GM23338 (cell line): ENCODE measurements around the gene AHDC1. TPM values are rescaled to one million over a fixed set of nuclear protein-coding genes. Genes with fewer than 3 reads are reported as not detected.

ENCODE experiments used
- ATAC-seq: fragments of 200-7000 bp; cut with Tn5 transposase; 3 replicates; pipeline ENCODE4 v1.9.1; 2020
- DNase-seq: peaks from one replicate; pipeline ENCODE4 v3.0.0-alpha.2; 2015; ENCODE audit warnings: low spot score
- H2AFZ ChIP-seq: fragments of 200-600 bp; sonication (generic); 2 replicates; pipeline ENCODE4 v1.8.0; 2016; ENCODE audit warnings: antibody characterized with exemption, mild to moderate bottlenecking, moderate library complexity
- H3F3A ChIP-seq: fragments of 200-600 bp; sonication (generic); replicated peaks from 2 replicates; pipeline ENCODE4 v1.8.0; 2017; ENCODE audit warnings: antibody characterized with exemption, mixed run types, low read depth
- H3K27ac ChIP-seq: fragments of 200-600 bp; sonication (generic); 2 replicates; pipeline ENCODE4 v1.6.1; 2016; ENCODE audit warnings: low read depth
- H3K27me3 ChIP-seq: fragments of 200-600 bp; sonication (generic); 2 replicates; pipeline ENCODE4 v1.8.0; 2016; ENCODE audit warnings: mild to moderate bottlenecking, mixed run types, moderate library complexity; ENCODE audit not compliant: insufficient read depth
- H3K36me3 ChIP-seq: fragments of 200-600 bp; sonication (generic); 2 replicates; pipeline ENCODE4 v1.8.0; 2016; ENCODE audit warnings: mild to moderate bottlenecking; ENCODE audit not compliant: insufficient read depth
- H3K4me1 ChIP-seq: fragments of 200-600 bp; sonication (generic); 2 replicates; pipeline ENCODE4 v1.8.0; 2016; ENCODE audit warnings: mild to moderate bottlenecking, moderate library complexity; ENCODE audit not compliant: insufficient read depth
- H3K4me2 ChIP-seq: fragments of 200-600 bp; sonication (generic); 2 replicates; pipeline ENCODE4 v1.7.1; 2017; ENCODE audit warnings: mixed run types
- H3K4me3 ChIP-seq: fragments of 200-600 bp; sonication (generic); 2 replicates; pipeline ENCODE4 v1.6.1; 2016; ENCODE audit warnings: mixed run types
- H3K79me2 ChIP-seq: fragments of 200-600 bp; sonication (generic); replicated peaks from 2 replicates; pipeline ENCODE4 v1.8.0; 2017; ENCODE audit warnings: mild to moderate bottlenecking; ENCODE audit not compliant: insufficient read depth
- H3K9me2 ChIP-seq: fragments of 200-600 bp; sonication (generic); 2 replicates; pipeline ENCODE4 v1.8.0; 2017; ENCODE audit not compliant: insufficient read depth
- H4K20me1 ChIP-seq: fragments of 200-600 bp; sonication (generic); replicated peaks from 2 replicates; pipeline ENCODE4 v1.8.0; 2017; ENCODE audit warnings: mild to moderate bottlenecking; ENCODE audit not compliant: insufficient read depth
- H3K27ac Mint-ChIP-seq: 2 replicates; pipeline ENCODE4 v1.8.0; 2020; ENCODE audit warnings: inconsistent platforms, mild to moderate bottlenecking, moderate library complexity, mixed read lengths
- H3K27me3 Mint-ChIP-seq: 3 replicates; pipeline ENCODE4 v1.8.0; 2022; ENCODE audit warnings: low read depth, mild to moderate bottlenecking, moderate library complexity, mixed read lengths, inconsistent platforms; ENCODE audit not compliant: insufficient read depth, poor library complexity
- H3K36me3 Mint-ChIP-seq: 3 replicates; pipeline ENCODE4 v1.8.0; 2021; ENCODE audit warnings: low read depth, mild to moderate bottlenecking, inconsistent platforms, moderate library complexity, mixed read lengths
- H3K4me1 Mint-ChIP-seq: 3 replicates; pipeline ENCODE4 v1.8.0; 2020; ENCODE audit warnings: mild to moderate bottlenecking, inconsistent platforms, mixed read lengths
- H3K4me3 Mint-ChIP-seq: 3 replicates; pipeline ENCODE4 v1.8.0; 2021; ENCODE audit warnings: moderate library complexity, mild to moderate bottlenecking, inconsistent platforms, mixed read lengths
- H3K9me3 Mint-ChIP-seq: 3 replicates; pipeline ENCODE4 v1.8.0; 2020; ENCODE audit warnings: moderate library complexity, mild to moderate bottlenecking, inconsistent platforms, mixed read lengths
- CREB1 ChIP-seq: fragments of 250-450 bp; sonication (Bioruptor Pico); IDR thresholded peaks from 2 replicates; pipeline ENCODE4 v1.5.0; 2020; ENCODE audit warnings: low read depth, mild to moderate bottlenecking, moderate library complexity
- EZH2 ChIP-seq: fragments of 200-600 bp; sonication (generic); IDR thresholded peaks from one replicate; pipeline ENCODE4 v1.8.0; 2017; ENCODE audit warnings: antibody characterized with exemption, mild to moderate bottlenecking, low read depth; ENCODE audit not compliant: unreplicated experiment
- ZNF114 ChIP-seq: fragments of 250-450 bp; sonication (Bioruptor Pico); IDR thresholded peaks from 2 replicates; pipeline ENCODE4 v1.5.0; 2020; ENCODE audit warnings: mild to moderate bottlenecking, moderate library complexity
- polyA plus RNA-seq: library from polyadenylated mRNA; unstranded; fragments of >200 nt; fragmentation: Nextera tagmentation; extraction: Ambion mirVana; gene quantifications from 2 replicates; pipeline ENCODE4 v1.2.1, GENCODE V29; 2016
- total RNA-seq: library from RNA; depleted of rRNA; stranded (reverse); fragments of >200 nt; shearing (Covaris generic); gene quantifications from 2 replicates; pipeline ENCODE4 v1.2.3, GENCODE V29; 2014
- TF ChIP-seq, protein P1 (sequence below), 2 experiments: fragments of 200-600 bp in 1 of 2; sonication (generic) in 1 of 2; conservative IDR thresholded peaks; 2 replicates each; pipeline versions ENCODE4 v1.5.1 to v1.6.1; 2016 to 2017; ENCODE audit warnings: antibody characterized with exemption in 2 of 2, low read depth in 2 of 2, mild to moderate bottlenecking in 2 of 2, moderate library complexity in 1 of 2

AHDC1 gene
- total and polyA plus RNA-seq, 2 experiments from 2014 or later: 8.3 to 22.2 TPM

DNA sequence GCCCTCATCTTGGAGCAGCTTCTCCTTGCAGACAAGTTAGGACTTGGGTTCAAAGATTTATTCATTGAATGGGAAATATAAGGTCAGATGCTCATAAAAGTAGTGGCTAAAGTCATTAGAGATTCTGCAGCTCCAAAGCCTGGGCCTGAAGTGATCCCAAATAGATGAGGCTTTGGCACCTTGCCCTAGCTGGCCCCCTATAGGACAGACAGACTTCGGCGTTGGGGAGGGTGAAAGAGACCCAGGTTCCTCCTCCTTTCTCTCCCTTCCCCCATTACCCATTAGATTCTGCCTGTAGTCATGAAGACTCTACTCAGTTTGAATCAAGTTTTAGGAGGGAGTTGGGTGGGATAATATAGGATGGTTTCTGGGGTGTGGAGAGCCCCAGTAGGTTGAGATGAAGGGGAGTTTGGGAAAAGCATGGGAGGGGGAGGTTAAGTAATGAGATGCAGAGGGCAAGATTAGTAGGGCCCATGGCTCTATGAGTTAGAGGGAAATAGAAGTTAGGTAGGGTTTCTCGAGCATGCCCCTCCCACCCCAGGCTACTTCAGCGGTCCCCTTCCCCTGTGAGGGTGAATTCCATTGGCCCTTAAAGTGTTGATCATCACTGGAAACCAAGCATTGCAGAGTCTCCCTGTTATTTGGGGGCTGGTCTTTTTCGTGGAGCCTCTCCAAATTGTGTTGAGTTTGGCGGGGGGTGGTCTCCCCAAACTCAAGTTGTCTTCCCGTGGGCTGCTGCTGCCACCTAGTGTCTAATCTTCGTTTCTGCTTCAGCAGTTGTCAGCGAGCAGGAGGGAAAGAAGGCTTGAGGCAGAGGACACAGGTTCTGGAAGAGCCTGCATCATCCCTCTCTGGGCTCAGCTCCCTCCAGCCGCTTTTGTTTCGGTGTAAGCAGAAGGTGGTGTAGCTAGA lies 2.1 kb upstream of the AHDC1 start:
- Mint-ChIP-seq H3K4me1 (peaks cover 42% of the 10 kb centered on the region), H3K9me3 (no peaks in the 10 kb centered on the region), H3K4me3 (peak overlapping the region; percentile 89), H3K27ac (peak overlapping the region; percentile 84; the same call in 1 of the 2 replicates), H3K36me3 (no peaks in the 10 kb centered on the region; the same call in 2 of the 3 replicates), H3K27me3 (peaks cover 29% of the 10 kb centered on the region)
- Histone ChIP-seq H3K27me3 (peaks cover 8% of the 10 kb centered on the region; the same call in 1 of the 2 replicates), H4K20me1 (peaks cover 12% of the 10 kb centered on the region), H3K4me3 (peak overlapping the region; percentile 44), H3K4me2 (peak overlapping the region; percentile 94), H3K4me1 (peaks cover 44% of the 10 kb centered on the region), H2AFZ (no peak overlapping the region; the same call in 1 of the 2 replicates), H3F3A (peaks cover 8% of the 10 kb centered on the region; the same call in 1 of the 2 replicates), H3K36me3 (no peaks in the 10 kb centered on the region), H3K9me2 (no peaks in the 10 kb centered on the region), H3K79me2 (peaks cover 15% of the 10 kb centered on the region), H3K27ac (no peak overlapping the region)
- TF ChIP-seq CREB1 (CRISPR knock-in tag): no peak
- TF ChIP-seq, protein P1, sequence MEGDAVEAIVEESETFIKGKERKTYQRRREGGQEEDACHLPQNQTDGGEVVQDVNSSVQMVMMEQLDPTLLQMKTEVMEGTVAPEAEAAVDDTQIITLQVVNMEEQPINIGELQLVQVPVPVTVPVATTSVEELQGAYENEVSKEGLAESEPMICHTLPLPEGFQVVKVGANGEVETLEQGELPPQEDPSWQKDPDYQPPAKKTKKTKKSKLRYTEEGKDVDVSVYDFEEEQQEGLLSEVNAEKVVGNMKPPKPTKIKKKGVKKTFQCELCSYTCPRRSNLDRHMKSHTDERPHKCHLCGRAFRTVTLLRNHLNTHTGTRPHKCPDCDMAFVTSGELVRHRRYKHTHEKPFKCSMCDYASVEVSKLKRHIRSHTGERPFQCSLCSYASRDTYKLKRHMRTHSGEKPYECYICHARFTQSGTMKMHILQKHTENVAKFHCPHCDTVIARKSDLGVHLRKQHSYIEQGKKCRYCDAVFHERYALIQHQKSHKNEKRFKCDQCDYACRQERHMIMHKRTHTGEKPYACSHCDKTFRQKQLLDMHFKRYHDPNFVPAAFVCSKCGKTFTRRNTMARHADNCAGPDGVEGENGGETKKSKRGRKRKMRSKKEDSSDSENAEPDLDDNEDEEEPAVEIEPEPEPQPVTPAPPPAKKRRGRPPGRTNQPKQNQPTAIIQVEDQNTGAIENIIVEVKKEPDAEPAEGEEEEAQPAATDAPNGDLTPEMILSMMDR (conservative IDR thresholded peaks at IDR 0.05; ENCODE audit: low read depth in 2 of 2): peak; percentile 90 to 97
- peak; percentile 18 for ATAC-seq
- DNase-seq: peak; percentile 89

DNA sequence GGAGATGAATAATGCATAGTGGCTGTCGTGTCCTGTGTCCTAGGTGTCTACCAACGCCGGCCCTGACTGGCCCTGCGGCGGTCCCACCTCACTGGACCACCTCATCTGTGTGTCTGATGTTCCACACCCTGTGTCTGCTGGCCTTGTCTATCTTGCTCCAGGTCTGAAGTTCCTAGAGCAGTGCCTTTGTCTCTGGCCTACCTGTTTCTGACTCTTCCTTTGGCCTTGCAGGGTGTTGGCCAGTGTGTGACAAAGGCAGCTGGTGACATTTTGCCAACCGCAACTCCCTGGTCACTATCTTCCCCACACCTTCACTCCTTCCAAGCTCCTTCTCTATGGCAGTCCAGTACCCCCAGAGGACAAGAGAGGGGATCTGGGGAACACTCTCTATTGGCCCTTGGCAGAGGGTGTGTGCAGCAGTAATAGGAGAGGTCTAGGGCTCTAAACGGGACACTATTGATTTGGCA lies 1.4 kb upstream of the AHDC1 start:
- peaks cover 22% of the 10 kb centered on the region for H3K79me2 ChIP-seq
- H3K36me3 ChIP-seq: no peaks in the 10 kb centered on the region
- Mint-ChIP-seq H3K9me3 (no peaks in the 10 kb centered on the region), H3K27me3 (peaks cover 34% of the 10 kb centered on the region), H3K27ac (no peak overlapping the region), H3K36me3 (no peaks in the 10 kb centered on the region; the same call in 2 of the 3 replicates), H3K4me3 (peak overlapping the region; percentile 89), H3K4me1 (peaks cover 50% of the 10 kb centered on the region)
- no peak overlapping the region for H3K27ac ChIP-seq
- peaks cover 51% of the 10 kb centered on the region for H3K4me1 ChIP-seq
- no peaks in the 10 kb centered on the region for H3K9me2 ChIP-seq
- no peak for DNase-seq
- no peak for ATAC-seq
- peaks cover 8% of the 10 kb centered on the region; the same call in 1 of the 2 replicates for H3K27me3 ChIP-seq
- peak overlapping the region; percentile 94 for H3K4me2 ChIP-seq
- peaks cover 9% of the 10 kb centered on the region; the same call in 1 of the 2 replicates for H3F3A ChIP-seq
- no peak overlapping the region; the same call in 1 of the 2 replicates for H3K4me3 ChIP-seq
- peaks cover 16% of the 10 kb centered on the region for H4K20me1 ChIP-seq
- TF ChIP-seq ZNF114 (CRISPR knock-in tag) (no peak), EZH2 (no peak)
- H2AFZ ChIP-seq: no peak overlapping the region
